ENCODE measurements around the gene TMEM123. TPM values are rescaled to one million over a fixed set of nuclear protein-coding genes. Genes with fewer than 3 reads are reported as not detected.

TMEM123 gene
- total RNA-seq, 1 experiment from 2014 or later = 214 TPM

GRCh38 chr11:102398297-102398696 is 54.3 kb downstream of the TMEM123 start:
- Histone ChIP-seq H3K27ac (ENCODE audit: low read depth, low read length, poor library complexity, severe bottlenecking) (no peak overlapping the region), H3K27me3 (replicated peaks; ENCODE audit: insufficient read depth, low read depth, low read length, poor library complexity) (no peaks in the 10 kb centered on the region), H3K36me3 (ENCODE audit: insufficient read depth, low read length, poor library complexity, severe bottlenecking) (peaks cover 61% of the 10 kb centered on the region), H3K9me3 (ENCODE audit: low read depth, low read length, poor library complexity, severe bottlenecking) (no peaks in the 10 kb centered on the region), H3K4me1 (ENCODE audit: insufficient read depth, low read length, poor library complexity, severe bottlenecking) (no peaks in the 10 kb centered on the region), H3K4me3 (ENCODE audit: low read depth, low read length, poor library complexity, severe bottlenecking) (no peak overlapping the region)
- ChIA-PET CTCF (no interaction called here), POLR2A (ENCODE audit: low non-redundant PET) (no interaction called here)
- TF ChIP-seq CTCF (conservative IDR thresholded peaks at IDR 0.05; ENCODE audit: low read depth, low read length) (no peak), EZH2 (IDR thresholded peaks at IDR 0.05; ENCODE audit: borderline replicate concordance, low read depth, low read length, poor library complexity, severe bottlenecking) (no peak)
- no peak for DNase-seq (ENCODE audit: low spot score)
- intact Hi-C loops (cut with micrococcal nuclease; ENCODE audit: unreplicated experiment) = no loop called here
- no TSS peak for BruUV-seq (replicated peaks)

GRCh38 chr11:102396708-102397563 is 55.6 kb downstream of the TMEM123 start:
- no peak for DNase-seq (ENCODE audit: low spot score)
- CTCF ChIA-PET = no interaction called here
- no peaks in the 10 kb centered on the region for H3K9me3 ChIP-seq (ENCODE audit: low read depth, low read length, poor library complexity, severe bottlenecking)
- no peaks in the 10 kb centered on the region for H3K4me1 ChIP-seq (ENCODE audit: insufficient read depth, low read length, poor library complexity, severe bottlenecking)
- no peak overlapping the region for H3K27ac ChIP-seq (ENCODE audit: low read depth, low read length, poor library complexity, severe bottlenecking)
- intact Hi-C loops (cut with micrococcal nuclease; ENCODE audit: unreplicated experiment) = no loop called here
- H3K36me3 ChIP-seq (ENCODE audit: insufficient read depth, low read length, poor library complexity, severe bottlenecking) = peaks cover 61% of the 10 kb centered on the region
- no TSS peak for BruUV-seq (replicated peaks)
- H3K4me3 ChIP-seq (ENCODE audit: low read depth, low read length, poor library complexity, severe bottlenecking) = no peak overlapping the region
- no peaks in the 10 kb centered on the region for H3K27me3 ChIP-seq (replicated peaks; ENCODE audit: insufficient read depth, low read depth, low read length, poor library complexity)
- POLR2A ChIA-PET (ENCODE audit: low non-redundant PET) = no interaction called here
- TF ChIP-seq CTCF (conservative IDR thresholded peaks at IDR 0.05; ENCODE audit: low read depth, low read length) (no peak), EZH2 (IDR thresholded peaks at IDR 0.05; ENCODE audit: borderline replicate concordance, low read depth, low read length, poor library complexity, severe bottlenecking) (no peak)

- no peaks in the 10 kb centered on the region for H3K4me1 ChIP-seq (ENCODE audit: insufficient read depth, low read length, poor library complexity, severe bottlenecking)
- no peaks in the 10 kb centered on the region for H3K9me3 ChIP-seq (ENCODE audit: low read depth, low read length, poor library complexity, severe bottlenecking)
- intact Hi-C loops (cut with micrococcal nuclease; ENCODE audit: unreplicated experiment) = no loop called here
- CTCF ChIA-PET = no interaction called here
- no peak for TF ChIP-seq EZH2 (IDR thresholded peaks at IDR 0.05; ENCODE audit: borderline replicate concordance, low read depth, low read length, poor library complexity, severe bottlenecking)
- no peak for TF ChIP-seq CTCF (conservative IDR thresholded peaks at IDR 0.05; ENCODE audit: low read depth, low read length)
- H3K27me3 ChIP-seq (replicated peaks; ENCODE audit: insufficient read depth, low read depth, low read length, poor library complexity) = no peaks in the 10 kb centered on the region
- POLR2A ChIA-PET (ENCODE audit: low non-redundant PET) = no interaction called here
- no peak overlapping the region for H3K27ac ChIP-seq (ENCODE audit: low read depth, low read length, poor library complexity, severe bottlenecking)
- no TSS peak for BruUV-seq (replicated peaks)
- peaks cover 50% of the 10 kb centered on the region for H3K36me3 ChIP-seq (ENCODE audit: insufficient read depth, low read length, poor library complexity, severe bottlenecking)
- no peak for DNase-seq (ENCODE audit: low spot score)
- no peak overlapping the region for H3K4me3 ChIP-seq (ENCODE audit: low read depth, low read length, poor library complexity, severe bottlenecking)
Observed at GRCh38 chr11:102395720-102396393, 56.7 kb downstream of the TMEM123 start.

Data from A673 (cell line).